OCI-LY7 (cell line): ENCODE data around the gene TDRD12. TPM values are rescaled to one million over a fixed set of nuclear protein-coding genes. Genes with fewer than 3 reads are reported as not detected.
A peak's percentile ranks its signal among the peaks of the same experiment; 100 is the strongest.

Experiments used
- BruUV-seq: library from RNA; stranded (reverse); fragments of 400-500 nt; replicated peaks from 2 replicates; lab custom pipeline; 2021; lab: Mats Ljungman, UMichigan
- CTCF ChIA-PET: fragments of 300-600 bp; sonication (Branson Sonifier 250); formaldehyde crosslinking; loops from one replicate; lab custom pipeline; 2022; ENCODE audit warnings: antibody characterized with exemption; ENCODE audit not compliant: unreplicated experiment; lab: Charles Lee
- POLR2A ChIA-PET: fragments of 300-600 bp; sonication (Branson Sonifier 250); formaldehyde crosslinking; loops from one replicate; lab custom pipeline; 2022; ENCODE audit warnings: antibody characterized with exemption; lab: Charles Lee
- DNase-seq: peaks from one replicate; pipeline ENCODE4 v3.0.0-alpha.2; 2015; ENCODE audit warnings: low spot score
- H2AFZ ChIP-seq: fragments of 200-600 bp; sonication (generic), shearing (Covaris generic); 2 replicates; pipeline ENCODE4 v1.6.1; 2014; ENCODE audit warnings: mild to moderate bottlenecking, antibody characterized with exemption, low read length, moderate library complexity
- H3K27ac ChIP-seq: fragments of 200-600 bp; sonication (generic); 2 replicates; pipeline ENCODE4 v1.5.1; 2014; ENCODE audit warnings: mixed run types, low read depth, mild to moderate bottlenecking, moderate library complexity, low read length, inconsistent platforms; ENCODE audit not compliant: poor library complexity, severe bottlenecking
- H3K36me3 ChIP-seq: fragments of 200-600 bp; sonication (generic); 2 replicates; pipeline ENCODE4 v1.6.1; 2014; ENCODE audit warnings: mild to moderate bottlenecking, antibody characterized with exemption, low read length, moderate library complexity, mixed read lengths; ENCODE audit not compliant: insufficient read depth
- H3K4me1 ChIP-seq: fragments of 200-600 bp; sonication (generic); 2 replicates; pipeline ENCODE4 v1.5.1; 2014; ENCODE audit warnings: mild to moderate bottlenecking, low read length; ENCODE audit not compliant: insufficient read depth, poor library complexity, severe bottlenecking
- H3K4me2 ChIP-seq: fragments of 200-600 bp; sonication (generic); 2 replicates; pipeline ENCODE4 v1.6.1; 2014; ENCODE audit warnings: mild to moderate bottlenecking, low read length
- H3K4me3 ChIP-seq: fragments of 200-600 bp; sonication (generic); 2 replicates; pipeline ENCODE4 v1.5.1; 2014; ENCODE audit warnings: mild to moderate bottlenecking, low read depth, low read length; ENCODE audit not compliant: poor library complexity, severe bottlenecking
- H3K79me2 ChIP-seq: fragments of 200-600 bp; sonication (generic); 2 replicates; pipeline ENCODE4 v1.6.1; 2016; ENCODE audit warnings: low read depth, mild to moderate bottlenecking, low read length, moderate library complexity, mixed read lengths; ENCODE audit not compliant: insufficient read depth
- H3K9me2 ChIP-seq: fragments of 200-600 bp; sonication (generic); 2 replicates; pipeline ENCODE4 v1.6.1; 2016; ENCODE audit warnings: mild to moderate bottlenecking, low read length, mixed read lengths; ENCODE audit not compliant: insufficient read depth
- H3K9me3 ChIP-seq: fragments of 200-600 bp; sonication (generic); 2 replicates; pipeline ENCODE4 v1.6.1; 2014; ENCODE audit warnings: mild to moderate bottlenecking, mixed run types, low read length, mixed read lengths
- H4K20me1 ChIP-seq: fragments of 200-600 bp; sonication (generic); 2 replicates; pipeline ENCODE4 v1.6.1; 2014; ENCODE audit warnings: mild to moderate bottlenecking, antibody characterized with exemption, low read length, moderate library complexity, mixed read lengths; ENCODE audit not compliant: insufficient read depth
- EZH2phosphoT487 ChIP-seq: fragments of 200-600 bp; sonication (generic); IDR thresholded peaks from 2 replicates; pipeline ENCODE4 v1.6.1; 2018; ENCODE audit warnings: low read depth, borderline replicate concordance, mild to moderate bottlenecking, mixed run types, antibody characterized with exemption, low read length, moderate library complexity, mixed read lengths
- intact Hi-C: fragments of 100-400 bp; cut with micrococcal nuclease; formaldehyde crosslinking; loops from one replicate; pipeline ENCODE4 v1.10.0; 2022; ENCODE audit not compliant: unreplicated experiment
- total RNA-seq, 2 experiments: library from RNA; depleted of rRNA in 1 of 2; stranded (reverse); fragments of >200 nt in 1 of 2; shearing (Covaris generic) in 1 of 2; gene quantifications; 2 replicates each; pipeline ENCODE4 v1.2.3, GENCODE V29; 2014 to 2022
- TF ChIP-seq, protein P1 (sequence below): fragments of 200-600 bp; sonication (generic); conservative IDR thresholded peaks from 2 replicates; pipeline ENCODE4 v1.5.1; 2014; ENCODE audit warnings: mild to moderate bottlenecking, antibody characterized with exemption, low read length, moderate library complexity, mixed read lengths

The TDRD12 gene
- total RNA-seq, 2 experiments from 2014 or later: not detected

DNA sequence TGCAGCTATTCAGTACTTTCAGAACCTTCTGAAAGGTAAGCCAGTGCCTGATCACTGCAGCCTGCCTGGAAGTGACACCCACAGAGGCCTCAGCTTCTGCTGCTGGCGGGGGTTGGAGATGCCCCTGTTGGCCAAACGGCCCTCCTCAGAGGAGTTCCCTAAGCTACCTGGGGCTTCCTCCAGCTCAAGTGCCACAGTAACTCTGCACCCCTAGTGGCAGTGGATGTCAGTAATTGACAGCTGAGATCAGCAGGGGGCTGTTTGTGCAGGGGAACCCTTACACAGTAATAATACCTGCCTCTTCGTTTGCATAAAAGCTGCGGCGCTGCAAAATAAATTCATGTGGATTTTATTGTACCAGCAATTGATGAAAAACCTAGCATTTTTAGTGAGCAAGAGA lies 28.9 kb downstream of the TDRD12 start:
- CTCF ChIA-PET: no interaction called here
- intact Hi-C loops: no loop called here

DNA sequence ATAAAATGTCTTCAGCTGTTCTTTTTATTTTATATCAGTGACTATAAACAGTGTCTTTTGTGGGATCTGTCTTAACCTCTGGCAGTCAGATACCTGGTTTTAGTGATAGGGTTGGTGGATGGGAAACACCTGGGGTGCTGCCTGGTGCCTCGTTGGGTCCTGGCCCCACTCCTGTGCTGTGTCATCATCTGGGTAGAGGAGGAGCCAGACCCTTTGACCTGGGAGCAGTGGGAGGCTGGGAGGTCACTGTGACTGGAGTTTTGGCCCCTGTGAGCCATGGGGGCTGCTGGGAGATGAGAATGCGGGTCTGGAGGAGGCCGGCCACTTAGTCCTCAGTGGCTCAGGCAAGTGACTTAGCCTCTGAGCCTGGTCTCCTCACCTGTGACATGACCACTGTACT lies 29.4 kb downstream of the TDRD12 start:
- Histone ChIP-seq H3K36me3 (no peaks in the 10 kb centered on the region), H3K27ac (no peak overlapping the region), H3K9me3 (no peaks in the 10 kb centered on the region), H3K9me2 (no peaks in the 10 kb centered on the region), H3K4me2 (no peak overlapping the region), H3K4me1 (no peaks in the 10 kb centered on the region), H4K20me1 (no peaks in the 10 kb centered on the region), H3K4me3 (no peak overlapping the region), H2AFZ (no peak overlapping the region), H3K79me2 (no peaks in the 10 kb centered on the region)
- BruUV-seq: no TSS peak
- intact Hi-C loops: no loop called here
- POLR2A ChIA-PET: no interaction called here
- CTCF ChIA-PET: no interaction called here
- no peak for DNase-seq
- TF ChIP-seq, protein P1, sequence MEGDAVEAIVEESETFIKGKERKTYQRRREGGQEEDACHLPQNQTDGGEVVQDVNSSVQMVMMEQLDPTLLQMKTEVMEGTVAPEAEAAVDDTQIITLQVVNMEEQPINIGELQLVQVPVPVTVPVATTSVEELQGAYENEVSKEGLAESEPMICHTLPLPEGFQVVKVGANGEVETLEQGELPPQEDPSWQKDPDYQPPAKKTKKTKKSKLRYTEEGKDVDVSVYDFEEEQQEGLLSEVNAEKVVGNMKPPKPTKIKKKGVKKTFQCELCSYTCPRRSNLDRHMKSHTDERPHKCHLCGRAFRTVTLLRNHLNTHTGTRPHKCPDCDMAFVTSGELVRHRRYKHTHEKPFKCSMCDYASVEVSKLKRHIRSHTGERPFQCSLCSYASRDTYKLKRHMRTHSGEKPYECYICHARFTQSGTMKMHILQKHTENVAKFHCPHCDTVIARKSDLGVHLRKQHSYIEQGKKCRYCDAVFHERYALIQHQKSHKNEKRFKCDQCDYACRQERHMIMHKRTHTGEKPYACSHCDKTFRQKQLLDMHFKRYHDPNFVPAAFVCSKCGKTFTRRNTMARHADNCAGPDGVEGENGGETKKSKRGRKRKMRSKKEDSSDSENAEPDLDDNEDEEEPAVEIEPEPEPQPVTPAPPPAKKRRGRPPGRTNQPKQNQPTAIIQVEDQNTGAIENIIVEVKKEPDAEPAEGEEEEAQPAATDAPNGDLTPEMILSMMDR: no peak
- TF ChIP-seq EZH2phosphoT487: no peak

More for the DNA sequence above, 28.9 kb downstream of the TDRD12 start:
- H3K79me2 ChIP-seq: no peaks in the 10 kb centered on the region
- H3K9me2 ChIP-seq: no peaks in the 10 kb centered on the region
- no peak overlapping the region for H3K27ac ChIP-seq
- H3K9me3 ChIP-seq: no peaks in the 10 kb centered on the region
- TF ChIP-seq, protein P1: peak; percentile 64
- TF ChIP-seq EZH2phosphoT487: no peak
- no peak overlapping the region for H3K4me2 ChIP-seq
- H3K36me3 ChIP-seq: no peaks in the 10 kb centered on the region
- peak; percentile 38 for DNase-seq
- POLR2A ChIA-PET: no interaction called here
- H3K4me3 ChIP-seq: no peak overlapping the region
- H4K20me1 ChIP-seq: no peaks in the 10 kb centered on the region
- H2AFZ ChIP-seq: no peak overlapping the region
- no peaks in the 10 kb centered on the region for H3K4me1 ChIP-seq
- no TSS peak for BruUV-seq

DNA sequence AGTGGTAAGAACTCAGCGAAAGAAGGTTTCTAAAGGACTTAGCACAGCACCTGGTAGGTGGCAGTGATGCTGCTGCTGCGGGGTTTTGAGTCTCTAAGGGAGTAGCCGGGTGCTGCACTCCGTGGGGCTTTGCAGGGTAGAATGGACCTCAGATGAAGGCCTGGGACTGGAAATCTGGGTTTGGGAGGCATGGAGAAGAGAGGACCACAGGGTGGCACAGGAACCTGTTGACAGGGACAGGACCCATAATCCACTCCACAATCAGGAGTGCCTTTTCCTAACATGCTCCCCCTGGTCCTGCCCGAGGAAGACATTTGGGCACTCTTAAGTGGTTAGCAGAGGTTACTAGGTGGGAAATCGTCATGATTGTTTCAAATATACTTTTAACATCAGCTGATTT lies 29.8 kb downstream of the TDRD12 start:
- intact Hi-C loops: no loop called here
- BruUV-seq: no TSS peak
- no peaks in the 10 kb centered on the region for H3K36me3 ChIP-seq
- no peak overlapping the region for H3K4me2 ChIP-seq
- no peaks in the 10 kb centered on the region for H3K4me1 ChIP-seq
- ChIA-PET CTCF (no interaction called here), POLR2A (no interaction called here)
- H3K27ac ChIP-seq: no peak overlapping the region
- no peak for TF ChIP-seq EZH2phosphoT487
- TF ChIP-seq, protein P1: no peak
- no peaks in the 10 kb centered on the region for H3K79me2 ChIP-seq
- H4K20me1 ChIP-seq: no peaks in the 10 kb centered on the region
- no peak overlapping the region for H2AFZ ChIP-seq
- no peaks in the 10 kb centered on the region for H3K9me2 ChIP-seq
- DNase-seq: no peak
- H3K4me3 ChIP-seq: no peak overlapping the region
- H3K9me3 ChIP-seq: no peaks in the 10 kb centered on the region
